ENCODE data around the gene SLC27A2.
"Not testable (repeated sequence)": the region's sequence is repeated elsewhere in the genome, so short reads cannot be mapped to it uniquely, and the experiment has no call there.

Gene SLC27A2

DNA sequence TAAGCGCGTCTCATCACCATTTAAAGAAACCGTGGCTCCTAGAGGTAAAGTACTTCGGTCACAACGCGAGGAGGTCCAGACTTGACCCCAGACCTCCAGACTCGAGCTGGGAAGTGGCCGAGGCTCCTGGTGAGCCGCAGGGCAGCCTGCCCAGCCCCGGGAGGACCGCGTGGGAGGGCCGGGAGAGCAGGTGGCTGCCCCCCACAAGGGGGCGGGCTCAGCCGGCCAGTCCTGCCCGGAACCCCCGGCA lies at the start of gene SLC27A2:
SLC27A2 (plus strand) TSS at position 228 of the 250 bp plus-strand sequence. CDS start 232 bp downstream, outside the sequence.
- DNase-seq, result peak in 1 of 2 donors; percentile 48

DNA sequence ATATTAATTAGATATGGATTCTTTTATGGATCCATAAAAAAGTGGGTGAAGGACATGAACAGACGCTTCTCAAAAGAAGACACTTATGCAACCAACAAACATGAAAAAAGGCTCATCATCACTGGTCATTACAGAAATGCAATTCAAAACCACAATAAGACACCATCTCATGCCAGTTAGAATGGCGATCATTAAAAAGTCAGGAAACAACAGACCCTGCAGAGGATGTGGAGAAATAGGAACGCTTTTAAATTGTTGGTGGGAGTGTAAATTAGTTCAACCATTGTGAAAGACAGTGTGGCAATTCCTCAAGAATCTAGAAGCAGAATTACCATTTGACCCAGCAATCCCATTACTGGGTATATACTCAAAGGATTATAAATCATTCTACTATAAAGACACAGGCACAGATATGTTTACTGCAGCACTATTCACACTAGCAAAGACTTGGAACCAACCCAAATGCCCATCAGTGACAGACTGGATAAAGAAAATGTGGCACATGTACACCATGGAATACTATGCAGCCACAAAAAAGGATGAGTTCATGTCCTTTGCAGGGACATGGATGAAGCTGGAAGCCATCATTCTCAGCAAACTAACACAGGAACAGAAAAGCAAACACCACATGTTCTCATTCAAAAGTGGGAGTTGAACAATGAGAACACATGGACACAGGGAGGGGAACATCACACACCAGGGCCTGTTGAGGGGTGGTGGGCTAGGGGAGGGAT lies 49.6 kb upstream of the SLC27A2 start:
- DNase-seq, result not testable (repeated sequence)

- DNase-seq, result no peak
These were observed 47.4 kb upstream of the SLC27A2 start for GRCh38 chr15:50134524-50135024.

- DNase-seq, result no peak
These were observed 46.9 kb upstream of the SLC27A2 start for GRCh38 chr15:50135031-50135551.

DNA sequence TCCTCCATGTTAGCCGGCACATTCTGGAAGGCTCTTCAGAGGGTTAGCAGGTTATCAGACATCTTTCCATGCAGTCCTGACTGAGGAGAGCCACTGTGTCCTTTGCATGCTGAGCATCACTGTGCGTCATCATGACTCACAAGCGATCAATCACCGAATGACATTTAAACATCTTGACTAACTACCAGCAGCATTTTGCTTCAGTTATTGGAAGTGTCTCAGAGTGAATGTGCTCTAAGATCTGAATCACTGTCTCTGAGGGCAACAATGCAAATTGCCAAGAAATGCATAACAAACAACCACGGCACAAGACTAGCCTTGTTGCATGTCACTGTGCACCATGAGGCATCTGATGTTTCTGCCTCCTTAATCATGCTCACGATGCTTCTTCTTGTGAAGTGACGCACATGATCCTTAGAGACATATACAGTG lies 44.6 kb upstream of the SLC27A2 start:
- DNase-seq, result peak in 1 of 2 donors; percentile 12

DNA sequence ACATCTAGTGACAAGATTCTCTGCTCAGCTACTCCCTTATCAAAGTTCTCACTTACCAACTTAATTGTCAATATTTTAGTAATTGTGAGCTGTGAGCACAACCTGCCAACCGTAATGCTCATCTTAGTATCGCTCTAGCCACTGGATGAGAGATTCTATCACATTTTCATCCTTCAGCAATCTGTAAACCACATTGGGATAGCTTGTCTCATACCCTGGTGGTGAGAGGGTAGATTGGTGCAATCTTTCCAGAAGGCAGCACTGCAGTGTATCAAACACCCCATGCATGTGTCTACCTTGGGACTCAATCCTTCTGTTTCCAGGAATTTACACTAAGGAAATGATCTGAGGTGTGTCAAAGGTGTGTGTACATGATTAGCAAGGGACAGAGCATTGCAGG lies 44.1 kb upstream of the SLC27A2 start:
- DNase-seq, result no peak

DNA sequence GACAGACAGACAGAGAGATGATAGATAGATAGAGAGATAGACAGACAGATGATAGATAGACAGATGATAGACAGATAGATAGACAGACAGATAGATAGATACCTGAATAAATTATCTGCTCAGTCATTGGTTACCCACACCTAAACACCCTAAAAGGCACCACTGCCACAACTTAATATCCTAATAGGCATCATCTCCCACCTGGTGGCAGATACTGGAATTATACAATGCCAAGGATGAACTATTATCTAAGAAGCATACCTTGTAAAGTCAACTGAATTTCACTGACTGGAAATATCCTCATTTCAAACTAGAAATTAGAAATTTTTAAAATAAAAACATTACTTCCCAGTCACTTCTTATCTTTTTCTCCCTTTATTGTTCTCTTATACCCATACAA lies 43.6 kb upstream of the SLC27A2 start:
- DNase-seq, result no peak

DNA sequence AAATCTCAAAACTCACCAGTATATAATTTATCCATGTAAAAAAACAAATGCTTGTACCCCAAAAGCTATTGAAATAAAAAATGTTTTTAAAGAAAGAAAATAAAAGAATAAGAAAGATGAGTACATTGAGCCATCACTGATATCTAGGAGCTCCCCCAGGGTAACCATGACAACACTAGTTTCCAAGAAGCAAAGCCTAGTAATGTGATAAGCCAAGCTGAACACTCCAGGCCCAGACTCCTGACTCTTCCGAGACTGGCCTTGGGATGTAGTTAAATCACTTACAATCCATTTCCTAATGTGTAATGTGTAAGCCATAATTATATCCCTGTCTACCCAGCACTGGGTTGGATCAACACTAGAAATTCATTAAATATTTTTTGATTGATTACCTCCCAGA lies 41.9 kb upstream of the SLC27A2 start:
- no peak for DNase-seq

DNA sequence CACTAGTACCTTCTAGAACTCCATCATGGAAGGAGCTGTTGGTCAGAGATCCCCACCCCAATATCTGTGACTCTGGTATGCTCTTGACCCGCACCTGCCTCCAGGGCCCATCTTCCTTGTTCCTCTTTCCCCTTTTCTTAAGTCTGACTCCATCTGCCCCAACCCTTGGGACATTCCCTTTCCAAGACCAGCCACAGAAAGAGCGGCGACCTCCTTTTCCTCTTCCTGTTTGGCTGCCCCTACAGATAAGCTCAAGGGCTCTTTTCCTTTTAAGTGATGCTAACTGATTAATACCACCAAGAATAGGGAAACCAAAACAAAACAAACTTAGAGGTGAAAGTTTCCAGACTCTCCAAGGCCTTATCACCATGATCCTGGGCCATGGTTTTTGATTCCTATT lies 41.0 kb upstream of the SLC27A2 start:
- no peak for DNase-seq

DNA sequence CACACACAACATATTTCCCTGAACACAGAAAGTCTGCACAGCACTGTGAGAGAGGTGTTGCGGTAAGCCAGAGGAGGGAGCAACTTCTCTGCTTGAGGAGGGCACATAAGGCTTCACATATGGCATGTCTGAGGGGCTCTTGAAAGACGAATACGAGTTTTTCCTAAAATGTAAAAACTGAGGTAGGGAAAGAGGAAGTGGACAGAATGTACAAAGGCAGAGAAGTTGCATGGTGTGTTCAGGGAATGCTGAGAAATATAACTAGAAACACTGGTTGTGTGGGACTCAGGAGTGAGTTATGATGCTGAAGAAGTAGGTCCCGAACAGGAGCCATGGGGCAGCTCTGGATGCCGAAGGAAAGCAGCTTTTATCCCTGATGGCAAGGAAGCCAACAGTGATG lies 40.1 kb upstream of the SLC27A2 start:
- DNase-seq, result no peak

DNA sequence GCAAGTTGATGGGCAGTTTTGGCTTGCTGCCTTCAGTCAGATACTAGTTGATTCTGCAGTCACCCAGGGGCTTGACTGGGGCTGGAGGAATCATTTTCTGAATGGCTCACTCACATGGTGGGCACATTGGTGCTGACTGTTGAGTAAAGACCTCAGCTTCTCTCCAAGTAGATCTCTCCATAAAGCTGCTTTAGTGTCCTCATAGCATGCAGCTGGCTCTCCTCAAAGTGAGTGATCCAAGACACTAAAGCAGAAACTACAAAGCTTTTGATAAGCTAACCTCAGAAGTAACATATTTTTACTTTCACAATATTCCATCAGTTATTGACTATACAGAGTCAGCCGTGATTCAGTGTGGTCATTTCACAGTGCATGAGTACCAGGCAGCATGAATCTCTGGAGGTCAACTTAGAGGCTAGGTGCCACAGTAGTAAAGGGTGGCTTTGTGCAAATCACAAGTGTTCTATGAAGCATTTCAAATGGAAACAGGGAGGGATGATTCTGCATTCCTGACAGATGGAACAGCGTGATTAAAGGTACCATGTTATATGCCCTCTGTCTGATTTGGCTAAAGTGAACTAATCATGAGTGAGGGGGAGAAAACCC lies 38.6 kb upstream of the SLC27A2 start:
- DNase-seq, result no peak

DNA sequence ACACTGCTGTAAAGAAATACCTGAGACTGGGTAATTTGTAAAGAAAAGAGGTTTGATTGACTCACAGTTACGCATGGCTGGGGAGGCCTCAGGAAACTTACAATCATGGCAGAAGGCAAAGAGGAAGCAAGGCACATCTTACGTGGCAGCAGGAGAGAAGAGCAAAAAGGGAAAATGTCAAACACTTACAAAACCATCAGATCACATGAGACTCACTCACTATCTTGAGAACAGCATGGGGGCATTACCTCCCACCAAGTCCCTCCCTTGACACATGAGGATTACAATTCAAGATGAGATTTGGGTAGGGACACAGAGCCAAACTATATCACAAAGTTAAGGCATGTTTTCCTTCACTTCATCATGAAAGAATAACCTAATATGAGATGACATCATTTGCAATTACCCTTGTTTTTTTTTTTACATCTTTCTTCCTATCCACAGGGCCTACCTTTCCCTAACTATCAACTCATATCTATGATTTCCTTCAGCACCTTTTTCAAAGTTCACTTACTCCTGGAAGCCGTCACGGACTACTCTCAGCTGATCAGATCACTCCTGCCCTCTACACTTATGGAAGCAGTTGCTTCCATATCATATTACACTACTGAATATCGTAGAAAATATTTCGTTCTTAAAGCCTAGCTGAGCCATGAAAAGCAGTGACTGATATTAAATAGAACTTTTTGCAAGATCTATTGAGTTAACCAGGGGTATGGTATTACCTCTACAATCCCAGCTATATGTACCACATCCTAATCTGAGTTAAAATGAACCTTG lies 37.5 kb upstream of the SLC27A2 start:
- peak in 1 of 2 donors; percentile 19 for DNase-seq

- DNase-seq, result peak in 1 of 2 donors; percentile 57
These were observed 36.5 kb upstream of the SLC27A2 start for GRCh38 chr15:50145451-50145872.

GRCh38 chr15:50146632-50147031 lies 35.4 kb upstream of the SLC27A2 start:
- no peak for DNase-seq

DNA sequence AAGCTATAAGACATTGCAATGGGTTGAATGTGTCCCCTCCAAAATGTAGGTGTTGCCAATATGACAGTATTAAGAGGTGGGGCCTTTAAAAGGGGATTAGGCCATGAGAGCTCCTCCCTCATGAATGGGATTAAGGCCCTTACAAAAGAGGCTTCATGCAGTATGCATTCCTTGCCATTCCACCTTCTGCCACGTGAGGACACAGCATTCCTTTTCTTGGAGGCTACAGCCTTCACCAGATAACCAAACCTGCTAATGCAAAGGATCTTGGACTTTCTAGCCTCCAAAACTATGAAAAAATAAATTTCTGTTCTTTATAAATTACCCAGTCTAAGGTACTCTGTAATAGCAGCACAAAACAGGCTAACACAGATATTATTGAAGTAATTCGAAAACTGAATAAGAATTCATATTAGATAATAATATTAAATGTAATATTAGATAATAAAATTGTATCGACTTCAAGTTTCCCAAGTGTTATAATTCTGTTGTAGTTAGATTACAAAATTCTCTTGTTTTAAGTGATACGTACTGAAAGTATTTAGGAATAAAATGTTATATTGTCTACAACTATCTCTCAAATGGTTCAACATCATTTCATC lies 33.5 kb upstream of the SLC27A2 start:
- DNase-seq, result no peak

- DNase-seq, result no peak
These were observed 32.9 kb upstream of the SLC27A2 start for GRCh38 chr15:50149090-50149489.

- no peak for DNase-seq
These were observed 31.6 kb upstream of the SLC27A2 start for GRCh38 chr15:50150349-50150748.

GRCh38 chr15:50150851-50151250 lies 31.1 kb upstream of the SLC27A2 start:
- no peak for DNase-seq

DNA sequence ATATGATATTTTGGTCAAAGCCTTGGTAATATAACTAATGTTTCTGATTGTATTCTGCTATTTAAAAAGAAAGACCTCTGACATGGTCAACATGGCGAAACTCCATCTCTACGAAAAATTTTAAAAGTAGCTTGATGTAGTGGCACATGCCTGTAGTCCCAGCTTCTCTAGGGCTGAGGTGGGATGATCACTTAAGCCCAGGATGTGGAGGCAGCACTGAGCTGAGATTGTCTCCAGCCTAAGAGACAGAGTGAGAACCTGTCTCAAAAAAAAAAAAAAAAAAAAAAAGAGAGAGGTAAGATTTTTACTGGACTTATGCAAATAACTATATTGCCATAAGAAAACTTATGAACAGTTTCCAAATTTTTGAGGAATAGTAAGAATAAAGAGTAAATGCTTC lies 30.5 kb upstream of the SLC27A2 start:
- no peak for DNase-seq

DNA sequence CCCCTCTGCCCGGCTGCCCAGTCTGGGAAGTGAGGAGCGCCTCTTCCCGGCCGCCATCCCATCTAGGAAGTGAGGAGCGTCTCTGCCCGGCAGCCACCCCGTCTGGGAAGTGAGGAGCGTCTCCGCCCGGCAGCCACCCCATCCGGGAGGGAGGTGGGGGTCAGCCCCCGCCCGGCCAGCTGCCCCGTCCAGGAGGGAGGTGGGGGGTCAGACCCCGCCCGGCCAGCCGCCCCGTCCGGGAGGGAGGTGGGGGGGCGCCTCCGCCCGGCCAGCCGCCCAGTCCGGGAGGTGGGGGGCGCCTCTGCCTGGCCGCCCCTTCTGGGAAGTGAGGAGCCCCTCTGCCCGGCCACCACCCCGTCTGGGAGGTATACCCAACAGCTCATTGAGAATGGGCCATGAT lies 23.8 kb upstream of the SLC27A2 start:
- DNase-seq, result not testable (repeated sequence)

DNA sequence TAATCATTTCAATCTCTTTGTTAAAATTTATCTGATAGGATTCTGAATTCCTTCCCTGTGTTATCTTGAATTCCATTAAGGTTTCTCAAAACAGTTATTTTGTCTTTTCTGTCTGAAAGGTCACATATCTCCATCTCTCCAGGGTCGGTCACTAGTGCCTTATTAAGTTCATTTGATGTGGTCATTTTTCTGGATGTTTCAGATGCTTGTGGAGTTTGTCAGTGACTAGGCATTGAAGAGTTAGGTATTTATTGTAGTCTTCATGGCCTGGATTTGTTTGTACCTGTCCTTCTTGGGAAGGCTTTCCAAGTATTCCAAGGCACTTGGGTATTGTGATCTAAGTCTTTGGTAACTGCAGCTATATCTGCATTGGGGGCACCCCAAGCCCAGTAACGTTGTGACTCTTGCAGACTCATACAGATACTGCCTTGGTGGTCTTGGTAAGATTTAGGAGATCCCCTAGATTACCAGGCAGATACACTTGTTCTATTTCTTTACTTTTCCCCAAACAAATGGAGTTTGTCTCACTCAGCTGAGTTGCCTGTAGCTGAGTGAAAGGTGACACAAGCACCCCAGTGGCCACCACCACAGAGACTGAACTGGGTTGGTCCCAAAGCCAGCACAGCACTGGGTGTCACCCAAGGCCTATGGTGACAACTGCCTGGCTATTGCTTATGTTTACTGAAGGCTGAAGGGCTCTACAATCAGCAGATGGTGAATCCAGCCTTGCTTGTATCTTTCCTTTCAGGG lies 18.9 kb upstream of the SLC27A2 start:
- no peak for DNase-seq

DNA sequence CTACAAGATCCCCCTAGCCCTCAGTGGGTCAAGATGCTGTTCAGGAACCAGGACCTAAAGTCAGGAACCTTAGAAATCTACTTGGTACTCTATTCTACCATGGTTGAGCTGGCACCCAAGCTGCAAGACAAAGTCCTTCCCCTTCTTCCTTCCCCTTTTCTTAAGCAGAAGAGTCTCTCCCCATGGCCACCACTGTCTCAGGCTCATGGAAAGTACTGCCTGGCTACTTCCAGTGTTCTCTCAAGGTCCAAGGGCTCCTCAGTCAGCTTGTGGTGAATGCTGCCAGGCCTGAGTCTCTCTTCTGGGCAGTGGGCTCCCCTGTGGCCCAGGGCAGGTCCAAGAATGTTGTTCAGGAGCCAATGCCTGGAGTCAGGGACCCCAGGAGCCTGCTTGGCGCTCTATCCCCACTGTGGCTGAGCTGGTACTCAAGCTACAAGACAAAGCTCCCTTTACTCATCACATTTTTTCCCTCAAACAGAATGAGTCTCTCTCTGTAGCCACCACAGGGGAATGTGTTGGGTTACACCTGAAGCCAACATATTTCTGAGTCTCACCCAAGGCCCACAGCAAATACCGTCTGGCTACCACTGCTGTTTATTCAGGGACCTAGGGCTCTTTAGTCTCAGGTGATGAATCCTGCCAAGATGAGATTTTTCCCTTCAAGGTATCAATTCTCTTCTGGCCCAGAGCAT lies 18.1 kb upstream of the SLC27A2 start:
- DNase-seq, result no peak

Measured in CD4-positive, alpha-beta T cell treated with Interleukin-1 beta for 1 hour (primary cell).